HG03196 (cell line): ENCODE data around the gene GNA14.
"Not testable (repeated sequence)": the region's sequence is repeated elsewhere in the genome, so short reads cannot be mapped to it uniquely, and the experiment has no call there.

ENCODE experiments used
- ATAC-seq: cut with Tn5 transposase; IDR thresholded peaks from one replicate; pipeline ENCODE4 v1.9.1; 2021; ENCODE audit not compliant: unreplicated experiment

GNA14 gene

GRCh38 chr9:77647267-77648233, 572 bp downstream of the GNA14 start:
- ATAC-seq: no peak

GRCh38 chr9:77643871-77644270, 4.3 kb downstream of the GNA14 start:
- no peak for ATAC-seq

- ATAC-seq: no peak
Measured at GRCh38 chr9:77640741-77641580, 7.2 kb downstream of the GNA14 start.

GRCh38 chr9:77632652-77633051, 15.5 kb downstream of the GNA14 start:
- no peak for ATAC-seq

GRCh38 chr9:77628864-77629263, 19.3 kb downstream of the GNA14 start:
- ATAC-seq: not testable (repeated sequence)

GRCh38 chr9:77616191-77616590, 31.9 kb downstream of the GNA14 start:
- no peak for ATAC-seq

- ATAC-seq: no peak
Measured at GRCh38 chr9:77614645-77615044, 33.5 kb downstream of the GNA14 start.

GRCh38 chr9:77606526-77606925, 41.6 kb downstream of the GNA14 start:
- no peak for ATAC-seq

GRCh38 chr9:77605449-77606220, 42.5 kb downstream of the GNA14 start:
- no peak for ATAC-seq

- ATAC-seq: no peak
Measured at GRCh38 chr9:77604316-77604715, 43.8 kb downstream of the GNA14 start.

- no peak for ATAC-seq
Measured at GRCh38 chr9:77602852-77603251, 45.3 kb downstream of the GNA14 start.

GRCh38 chr9:77601476-77602099, 46.5 kb downstream of the GNA14 start:
- no peak for ATAC-seq

- no peak for ATAC-seq
Measured at GRCh38 chr9:77600810-77601209, 47.3 kb downstream of the GNA14 start.

- no peak for ATAC-seq
Measured at GRCh38 chr9:77599492-77599891, 48.6 kb downstream of the GNA14 start.

- no peak for ATAC-seq
Measured at GRCh38 chr9:77598991-77599390, 49.1 kb downstream of the GNA14 start.

GRCh38 chr9:77598524-77598923, 49.6 kb downstream of the GNA14 start:
- no peak for ATAC-seq

- ATAC-seq: no peak
Measured at GRCh38 chr9:77597057-77597456, 51.1 kb downstream of the GNA14 start.

GRCh38 chr9:77595426-77596095, 52.6 kb downstream of the GNA14 start:
- ATAC-seq: no peak

GRCh38 chr9:77594963-77595362, 53.2 kb downstream of the GNA14 start:
- no peak for ATAC-seq

- ATAC-seq: no peak
Measured at GRCh38 chr9:77593528-77593927, 54.6 kb downstream of the GNA14 start.
